Measurements from ENCODE around the gene XYLT2. TPM values are rescaled to one million over a fixed set of nuclear protein-coding genes. Genes with fewer than 3 reads are reported as not detected.

XYLT2 gene
- total RNA-seq, 1 experiment from 2014 or later, result 39.7 TPM

GRCh38 chr17:50364715-50365114, 18.8 kb downstream of the XYLT2 start (continued):
- no peak for TF ChIP-seq SP1 (CRISPR knock-in tag; conservative IDR thresholded peaks at IDR 0.05)

GRCh38 chr17:50365165-50365564, 19.2 kb downstream of the XYLT2 start:
- ChIA-PET POLR2A (interaction anchor here (1.4 kb wide), 1 partner anchor 32 kb away, joined by 3 read pairs; the partner anchor contains the start of gene LRRC59), CTCF (interaction anchor here (0.6 to 6.9 kb wide), 4 partner anchors 15 to 196 kb away, joined by 3 to 108 read pairs (median 10); partner anchors contain the start of genes COL1A1 and LRRC59)
- peaks cover 36% of the 10 kb centered on the region for H3K4me1 Mint-ChIP-seq
- ATAC-seq (no peak), DNase-seq (ENCODE audit: low spot score) (no peak)
- H3K36me3 Mint-ChIP-seq, result peaks cover 27% of the 10 kb centered on the region
- no peak overlapping the region for H3K4me3 Mint-ChIP-seq
- H3K27ac Mint-ChIP-seq, result no peak overlapping the region
- no peaks in the 10 kb centered on the region for H3K9me3 Mint-ChIP-seq
- H3K27me3 Mint-ChIP-seq (ENCODE audit: low read depth), result no peaks in the 10 kb centered on the region
- TF ChIP-seq ETV6 (CRISPR knock-in tag; IDR thresholded peaks at IDR 0.05), result no peak
- no peak for TF ChIP-seq MXD4 (CRISPR knock-in tag; IDR thresholded peaks at IDR 0.05; ENCODE audit: borderline replicate concordance)
- TF ChIP-seq CREM (CRISPR knock-in tag; IDR thresholded peaks at IDR 0.05), result no peak
- TF ChIP-seq ZNF423 (CRISPR knock-in tag; IDR thresholded peaks at IDR 0.05), result no peak
- TF ChIP-seq ZNF219 (CRISPR knock-in tag; IDR thresholded peaks at IDR 0.05; ENCODE audit: borderline replicate concordance), result no peak
- TF ChIP-seq ERG (CRISPR knock-in tag; IDR thresholded peaks at IDR 0.05), result no peak
- TF ChIP-seq IRF2 (CRISPR knock-in tag; IDR thresholded peaks at IDR 0.05; ENCODE audit: borderline replicate concordance, low read depth), result no peak
- TF ChIP-seq NFYB (CRISPR knock-in tag; conservative IDR thresholded peaks at IDR 0.05; ENCODE audit: low read depth), result no peak
- no peak for TF ChIP-seq SOX15 (CRISPR knock-in tag; IDR thresholded peaks at IDR 0.05)
- no peak for TF ChIP-seq STAT6 (CRISPR knock-in tag; conservative IDR thresholded peaks at IDR 0.05; ENCODE audit: low read depth)

- H3K36me3 Mint-ChIP-seq, result peaks cover 33% of the 10 kb centered on the region
- POLR2A ChIA-PET, result interaction anchor here (1.4 kb wide), 1 partner anchor 31 kb away, joined by 3 read pairs; the partner anchor contains the start of gene LRRC59
- H3K27me3 Mint-ChIP-seq (ENCODE audit: low read depth), result no peaks in the 10 kb centered on the region
- DNase-seq (ENCODE audit: low spot score) (no peak), ATAC-seq (no peak)
- CTCF ChIA-PET, result interaction anchor here (0.9 to 6.9 kb wide), 4 partner anchors 32 to 196 kb away, joined by 3 to 108 read pairs (median 10); partner anchors contain the start of genes COL1A1 and LRRC59
- H3K4me3 Mint-ChIP-seq, result no peak overlapping the region
- peaks cover 36% of the 10 kb centered on the region for H3K4me1 Mint-ChIP-seq
- no peaks in the 10 kb centered on the region for H3K9me3 Mint-ChIP-seq
- no peak overlapping the region for H3K27ac Mint-ChIP-seq
- no peak for TF ChIP-seq ZNF532 (CRISPR knock-in tag; IDR thresholded peaks at IDR 0.05; ENCODE audit: borderline replicate concordance)
- no peak for TF ChIP-seq STAT6 (CRISPR knock-in tag; conservative IDR thresholded peaks at IDR 0.05; ENCODE audit: low read depth)
- TF ChIP-seq HMGXB4 (CRISPR knock-in tag; IDR thresholded peaks at IDR 0.05), result no peak
- no peak for TF ChIP-seq RORB (CRISPR knock-in tag; IDR thresholded peaks at IDR 0.05)
- no peak for TF ChIP-seq ZNF423 (CRISPR knock-in tag; IDR thresholded peaks at IDR 0.05)
- TF ChIP-seq ETV6 (CRISPR knock-in tag; IDR thresholded peaks at IDR 0.05), result no peak
- TF ChIP-seq ZNF671 (CRISPR knock-in tag; IDR thresholded peaks at IDR 0.05), result no peak
- no peak for TF ChIP-seq SMAD3 (CRISPR knock-in tag; IDR thresholded peaks at IDR 0.05; ENCODE audit: borderline replicate concordance)
- TF ChIP-seq USF2 (CRISPR knock-in tag; IDR thresholded peaks at IDR 0.05), result no peak
- TF ChIP-seq ZNF232 (CRISPR knock-in tag; IDR thresholded peaks at IDR 0.05), result no peak
Observed at GRCh38 chr17:50365649-50366393, 19.9 kb downstream of the XYLT2 start.
